ENCODE results near the gene PPM1L. TPM values are rescaled to one million over a fixed set of nuclear protein-coding genes. Genes with fewer than 3 reads are reported as not detected.

The PPM1L gene
- total RNA-seq, 2 donors from 2014 or later = 23.8 to 47.4 TPM

- Histone ChIP-seq H3K4me3 (no peak overlapping the region), H3K36me3 (no peaks in the 10 kb centered on the region), H3K27ac (no peak overlapping the region), H3K4me1 (no peaks in the 10 kb centered on the region), H3K27me3 (no peaks in the 10 kb centered on the region), H3K9me3 (no peaks in the 10 kb centered on the region)
- no peak for TF ChIP-seq CTCF (IDR thresholded peaks at IDR 0.05)
- no peak for DNase-seq (ENCODE audit: low spot score)
These were observed 179.5 kb downstream of the PPM1L start for GRCh38 chr3:160935413-160936095.

- DNase-seq (ENCODE audit: low spot score) = peak; percentile 78
- Histone ChIP-seq H3K9me3 (no peaks in the 10 kb centered on the region), H3K4me1 (no peaks in the 10 kb centered on the region), H3K36me3 (no peaks in the 10 kb centered on the region), H3K27me3 (no peaks in the 10 kb centered on the region), H3K4me3 (no peak overlapping the region), H3K27ac (no peak overlapping the region)
- TF ChIP-seq CTCF (IDR thresholded peaks at IDR 0.05) = peak; percentile 71 to 93
These were observed 186.0 kb downstream of the PPM1L start for GRCh38 chr3:160941885-160942494.

- DNase-seq (ENCODE audit: low spot score) = no peak
- Histone ChIP-seq H3K9me3 (no peaks in the 10 kb centered on the region), H3K27me3 (no peaks in the 10 kb centered on the region), H3K27ac (no peak overlapping the region), H3K4me1 (no peaks in the 10 kb centered on the region), H3K36me3 (no peaks in the 10 kb centered on the region), H3K4me3 (no peak overlapping the region)
- no peak for TF ChIP-seq CTCF (IDR thresholded peaks at IDR 0.05)
These were observed 188.0 kb downstream of the PPM1L start for GRCh38 chr3:160943996-160944395.

- no peaks in the 10 kb centered on the region for H3K9me3 ChIP-seq
- no peak overlapping the region for H3K4me3 ChIP-seq
- peaks cover 0 to under 1% of the 10 kb centered on the region in 2 donors for H3K4me1 ChIP-seq
- H3K27me3 ChIP-seq = no peaks in the 10 kb centered on the region
- no peak for TF ChIP-seq CTCF (IDR thresholded peaks at IDR 0.05)
- no peak for DNase-seq (ENCODE audit: low spot score)
- no peaks in the 10 kb centered on the region for H3K36me3 ChIP-seq
- H3K27ac ChIP-seq = no peak overlapping the region
These were observed 189.3 kb downstream of the PPM1L start for GRCh38 chr3:160945336-160945735.

GRCh38 chr3:160948273-160948672 is 192.2 kb downstream of the PPM1L start:
- TF ChIP-seq CTCF (IDR thresholded peaks at IDR 0.05) = no peak
- Histone ChIP-seq H3K36me3 (no peaks in the 10 kb centered on the region), H3K9me3 (no peaks in the 10 kb centered on the region), H3K27ac (no peak overlapping the region), H3K4me1 (peaks cover 0 to 23% of the 10 kb centered on the region in 2 donors), H3K27me3 (no peaks in the 10 kb centered on the region), H3K4me3 (no peak overlapping the region)
- no peak for DNase-seq (ENCODE audit: low spot score)

Data from right atrium auricular region (tissue), 2 donors.